VCaP (cell line): ENCODE results near the gene RAPGEF1.
"Not testable (repeated sequence)": the region's sequence is repeated elsewhere in the genome, so short reads cannot be mapped to it uniquely, and the experiment has no call there.

Experiments used
- H3K27ac ChIP-seq: fragments of 450-650 bp; 2 replicates; pipeline ENCODE4 v1.5.1; 2017
- CTCF ChIP-seq: fragments of 450-650 bp; conservative IDR thresholded peaks from 2 replicates; pipeline ENCODE4 v1.5.1; 2017; ENCODE audit warnings: mild to moderate bottlenecking, moderate library complexity

Gene RAPGEF1

DNA sequence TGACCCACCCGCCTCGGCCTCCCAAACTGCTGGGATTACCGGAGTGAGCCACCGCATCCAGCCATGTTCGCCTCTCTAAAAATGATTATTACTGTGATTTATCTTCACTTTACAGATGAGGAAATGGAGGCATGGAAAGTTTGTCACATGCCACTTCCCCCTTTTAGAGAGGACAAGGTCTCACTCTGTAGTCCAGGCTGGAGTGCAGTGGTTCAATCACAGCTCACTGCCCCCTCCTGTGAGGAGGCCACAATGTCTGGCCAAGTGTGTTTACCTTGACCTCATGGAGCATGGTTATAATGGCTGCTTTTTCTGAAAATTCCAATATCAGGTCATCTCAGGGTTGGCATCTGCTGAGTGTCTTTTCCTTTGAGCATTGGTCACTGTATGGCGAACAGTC, 187.8 kb downstream of the RAPGEF1 start:
- no peak for TF ChIP-seq CTCF
- no peak overlapping the region for H3K27ac ChIP-seq

DNA sequence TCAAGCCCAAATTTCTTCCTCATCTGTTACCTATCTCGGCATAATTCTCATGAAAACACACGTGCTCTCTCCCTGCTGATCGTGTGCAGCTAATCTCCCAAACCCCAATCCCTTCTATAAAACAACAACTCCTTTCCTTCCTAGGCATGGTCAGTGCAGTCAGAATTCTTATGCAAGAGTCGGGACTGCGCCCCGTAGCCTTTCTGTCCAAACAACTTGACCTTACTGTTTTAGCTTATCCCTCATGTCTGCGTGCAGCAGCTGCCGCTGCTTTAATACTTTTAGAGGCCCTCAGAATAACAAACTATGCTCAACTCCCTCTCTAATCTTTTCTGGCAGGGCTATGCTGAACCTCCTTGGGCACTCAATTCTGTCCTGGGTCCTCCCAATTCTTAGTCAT, 189.4 kb downstream of the RAPGEF1 start:
- H3K27ac ChIP-seq: not testable (repeated sequence)

GRCh38 chr9:131549186-131549585, 190.7 kb downstream of the RAPGEF1 start:
- not testable (repeated sequence) for H3K27ac ChIP-seq

DNA sequence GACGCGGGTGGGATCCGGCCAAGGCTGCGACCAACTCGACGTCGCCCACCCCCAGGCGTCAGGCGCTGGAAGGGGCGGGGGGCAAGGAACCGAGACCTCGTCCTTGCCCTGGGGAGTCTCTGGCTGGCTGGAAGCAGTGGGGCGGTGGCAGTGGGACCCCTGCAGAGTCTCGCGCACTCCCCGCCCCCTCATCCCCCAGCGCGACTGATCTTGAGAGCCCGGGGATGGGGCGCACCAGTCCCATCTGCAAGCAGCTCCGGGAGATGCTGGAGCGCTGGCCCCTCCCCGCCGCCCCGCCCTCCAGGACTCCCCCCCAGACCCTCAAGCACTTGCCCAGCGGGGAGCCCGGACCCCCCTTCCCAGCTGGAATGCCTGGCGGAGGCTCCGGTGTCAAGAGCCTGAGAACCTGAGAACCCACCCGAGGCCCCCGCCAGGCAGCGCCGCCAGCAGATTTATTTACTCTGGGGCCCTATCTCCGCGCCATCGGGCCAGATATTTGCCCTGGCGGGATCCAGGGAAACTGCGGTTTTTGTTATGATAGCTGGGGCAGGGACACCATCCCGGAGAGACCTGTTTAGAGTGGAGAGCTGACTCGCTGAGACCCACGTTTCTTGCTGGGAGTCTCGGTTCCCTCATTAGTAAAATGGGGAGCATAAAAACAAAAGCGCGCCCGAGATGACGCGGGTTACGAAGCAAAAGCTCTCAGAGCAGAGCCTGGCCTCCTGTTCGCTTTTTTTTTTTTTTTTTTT, 193.4 kb downstream of the RAPGEF1 start:
- H3K27ac ChIP-seq: peak overlapping the region; percentile 97
- peak; percentile 26; the same call in 1 of the 2 replicates for TF ChIP-seq CTCF

DNA sequence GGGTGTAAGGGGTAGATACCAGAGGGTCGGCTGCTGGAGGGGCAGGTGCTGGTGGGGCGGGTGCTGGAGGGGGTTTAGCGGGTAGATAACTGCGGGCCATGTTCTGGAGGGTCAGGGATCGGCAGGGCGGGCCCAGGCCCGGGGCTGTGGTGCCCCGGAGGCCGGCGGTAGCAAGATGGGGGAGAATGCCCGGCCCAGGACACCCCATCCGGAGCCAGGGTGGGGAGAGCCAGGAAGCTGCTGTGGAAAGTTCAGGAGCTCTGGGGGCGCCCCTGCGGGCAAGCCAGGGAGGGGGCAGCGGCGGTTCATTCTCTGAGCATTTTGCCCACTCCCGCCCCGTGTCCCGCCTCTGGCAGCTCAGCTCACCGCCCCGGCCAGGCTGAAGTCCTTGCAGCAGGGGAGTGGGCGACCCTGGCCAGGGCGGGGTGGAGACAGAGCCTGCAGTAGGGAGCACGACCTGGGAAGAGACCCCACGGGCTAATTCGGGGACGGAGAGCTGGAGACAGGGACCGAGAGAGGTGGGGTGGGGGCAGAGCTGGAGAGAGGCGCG, 194.0 kb downstream of the RAPGEF1 start:
- H3K27ac ChIP-seq: peak overlapping the region; percentile 97
- no peak for TF ChIP-seq CTCF

- peak within 1 kb of the TSS; percentile 97 for H3K27ac ChIP-seq
- no peak for TF ChIP-seq CTCF
Observed at GRCh38 chr9:131545003-131545785, 194.7 kb downstream of the RAPGEF1 start, which contains the start of gene PRRT1B. Gene PRRT1B (plus strand): TSS chr9:131545523. CDS start chr9:131545616, 93 bp downstream.

- TF ChIP-seq CTCF: no peak
- peak overlapping the region; percentile 97; the same call in 1 of the 2 replicates for H3K27ac ChIP-seq
Observed at GRCh38 chr9:131543141-131543540, 196.7 kb downstream of the RAPGEF1 start.

DNA sequence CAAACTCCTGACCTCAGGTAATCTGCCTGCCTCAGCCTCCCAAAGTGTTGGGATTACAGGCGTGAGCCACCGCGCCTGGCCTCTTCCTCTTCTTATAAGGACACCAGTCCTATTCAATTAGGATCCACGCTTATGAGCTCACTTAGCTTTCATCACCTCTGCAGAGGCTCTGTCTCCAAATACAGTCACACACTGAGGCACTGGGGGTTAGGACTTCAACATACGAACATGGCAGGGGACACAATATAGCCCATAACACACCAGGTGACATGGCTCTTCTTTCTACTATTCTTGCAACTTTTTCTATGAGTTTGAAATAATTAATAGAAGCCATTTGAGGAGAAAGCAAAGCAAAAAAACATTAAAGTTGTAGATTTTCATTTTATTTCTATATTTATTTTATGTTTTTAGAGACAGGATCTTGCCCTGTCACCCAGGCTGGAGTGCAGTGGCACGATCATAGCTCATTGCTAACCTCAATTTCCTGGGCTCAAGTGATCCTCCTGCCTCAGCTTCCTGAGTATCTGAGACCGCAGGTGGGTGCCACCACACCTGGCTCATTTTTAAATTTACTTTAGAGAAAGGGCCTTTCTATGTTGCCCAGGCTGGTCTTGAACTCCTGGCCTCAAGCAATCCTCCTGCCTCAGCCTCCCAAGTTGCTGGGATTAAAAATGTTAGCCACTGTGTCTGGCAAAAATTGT, 200.5 kb downstream of the RAPGEF1 start:
- no peak for TF ChIP-seq CTCF
- no peak overlapping the region for H3K27ac ChIP-seq
